ENCODE results near the gene VPS26C.

Gene VPS26C

DNA sequence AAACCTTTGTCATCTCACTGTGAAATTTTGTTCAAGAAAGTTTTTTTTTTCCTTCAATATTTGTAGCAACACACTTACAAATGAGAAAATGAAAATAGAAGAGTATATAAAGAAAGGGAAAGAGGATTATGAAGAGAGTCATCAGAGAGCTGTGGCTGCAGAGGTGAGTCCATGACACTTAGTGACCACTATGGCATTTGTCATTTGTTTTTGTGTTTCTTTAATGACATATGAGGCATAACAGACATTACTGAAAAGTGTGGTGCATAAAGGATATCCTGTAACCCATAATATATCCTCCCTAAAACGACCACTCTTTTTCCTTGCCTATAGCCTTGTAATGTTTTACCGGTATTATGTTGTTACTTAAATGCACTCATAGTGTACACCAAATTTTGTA lies 80.2 kb downstream of the VPS26C start:
- DNase-seq (ENCODE audit: low read depth) = no peak
- H3K4me3 ChIP-seq (ENCODE audit: control insufficient read depth, low read depth, low read length) = no peak overlapping the region
- TF ChIP-seq, protein P1, sequence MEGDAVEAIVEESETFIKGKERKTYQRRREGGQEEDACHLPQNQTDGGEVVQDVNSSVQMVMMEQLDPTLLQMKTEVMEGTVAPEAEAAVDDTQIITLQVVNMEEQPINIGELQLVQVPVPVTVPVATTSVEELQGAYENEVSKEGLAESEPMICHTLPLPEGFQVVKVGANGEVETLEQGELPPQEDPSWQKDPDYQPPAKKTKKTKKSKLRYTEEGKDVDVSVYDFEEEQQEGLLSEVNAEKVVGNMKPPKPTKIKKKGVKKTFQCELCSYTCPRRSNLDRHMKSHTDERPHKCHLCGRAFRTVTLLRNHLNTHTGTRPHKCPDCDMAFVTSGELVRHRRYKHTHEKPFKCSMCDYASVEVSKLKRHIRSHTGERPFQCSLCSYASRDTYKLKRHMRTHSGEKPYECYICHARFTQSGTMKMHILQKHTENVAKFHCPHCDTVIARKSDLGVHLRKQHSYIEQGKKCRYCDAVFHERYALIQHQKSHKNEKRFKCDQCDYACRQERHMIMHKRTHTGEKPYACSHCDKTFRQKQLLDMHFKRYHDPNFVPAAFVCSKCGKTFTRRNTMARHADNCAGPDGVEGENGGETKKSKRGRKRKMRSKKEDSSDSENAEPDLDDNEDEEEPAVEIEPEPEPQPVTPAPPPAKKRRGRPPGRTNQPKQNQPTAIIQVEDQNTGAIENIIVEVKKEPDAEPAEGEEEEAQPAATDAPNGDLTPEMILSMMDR (conservative IDR thresholded peaks at IDR 0.05; ENCODE audit: control insufficient read depth, insufficient read depth, low read depth, low read length) = no peak

DNA sequence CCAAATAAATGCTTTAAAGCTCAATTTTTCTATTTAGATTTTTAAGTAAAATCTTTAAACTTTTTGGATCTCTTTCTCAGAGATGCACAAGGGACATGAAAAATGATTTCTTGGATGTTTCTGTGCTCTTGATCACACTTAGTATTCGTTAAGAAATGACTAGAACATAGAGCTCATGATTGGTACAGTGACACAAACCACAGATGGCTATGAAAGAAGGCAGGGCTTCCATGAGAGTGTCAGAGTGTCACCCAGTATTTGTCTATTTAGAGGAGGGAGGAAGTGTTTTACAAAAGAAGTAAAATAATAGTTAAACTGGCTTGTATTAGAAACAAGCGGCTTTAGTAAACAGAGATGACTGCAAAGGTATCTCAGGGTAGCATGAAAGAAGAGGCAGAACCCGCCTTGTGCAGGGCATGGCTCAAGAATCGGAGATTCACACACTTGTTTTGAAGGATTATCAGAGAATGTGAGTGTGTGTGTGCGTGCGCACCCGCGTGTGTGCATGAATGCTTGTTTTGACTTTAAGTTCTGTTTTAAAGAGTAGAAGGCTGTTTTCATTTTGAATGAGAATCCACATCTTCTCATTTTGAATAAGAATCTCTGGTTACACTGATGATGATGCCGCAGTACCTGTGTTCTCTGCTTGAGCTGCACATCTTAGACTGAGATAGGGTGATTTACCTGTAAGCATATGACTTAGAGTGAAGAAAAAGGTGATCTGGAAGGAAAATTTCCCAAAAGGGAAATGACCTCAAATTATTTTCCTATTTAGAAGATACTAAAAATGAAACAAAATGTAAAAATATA lies 82.1 kb downstream of the VPS26C start:
- TF ChIP-seq, protein P1 (conservative IDR thresholded peaks at IDR 0.05; ENCODE audit: control insufficient read depth, insufficient read depth, low read depth, low read length) = no peak
- no peak for DNase-seq (ENCODE audit: low read depth)
- no peak overlapping the region for H3K4me3 ChIP-seq (ENCODE audit: control insufficient read depth, low read depth, low read length)

GRCh38 chr21:37183749-37184148 lies 83.4 kb downstream of the VPS26C start:
- TF ChIP-seq, protein P1 (conservative IDR thresholded peaks at IDR 0.05; ENCODE audit: control insufficient read depth, insufficient read depth, low read depth, low read length) = no peak
- DNase-seq (ENCODE audit: low read depth) = no peak
- H3K4me3 ChIP-seq (ENCODE audit: control insufficient read depth, low read depth, low read length) = no peak overlapping the region

GRCh38 chr21:37182222-37182621 lies 84.9 kb downstream of the VPS26C start:
- TF ChIP-seq, protein P1 (conservative IDR thresholded peaks at IDR 0.05; ENCODE audit: control insufficient read depth, insufficient read depth, low read depth, low read length) = no peak
- H3K4me3 ChIP-seq (ENCODE audit: control insufficient read depth, low read depth, low read length) = no peak overlapping the region
- no peak for DNase-seq (ENCODE audit: low read depth)

DNA sequence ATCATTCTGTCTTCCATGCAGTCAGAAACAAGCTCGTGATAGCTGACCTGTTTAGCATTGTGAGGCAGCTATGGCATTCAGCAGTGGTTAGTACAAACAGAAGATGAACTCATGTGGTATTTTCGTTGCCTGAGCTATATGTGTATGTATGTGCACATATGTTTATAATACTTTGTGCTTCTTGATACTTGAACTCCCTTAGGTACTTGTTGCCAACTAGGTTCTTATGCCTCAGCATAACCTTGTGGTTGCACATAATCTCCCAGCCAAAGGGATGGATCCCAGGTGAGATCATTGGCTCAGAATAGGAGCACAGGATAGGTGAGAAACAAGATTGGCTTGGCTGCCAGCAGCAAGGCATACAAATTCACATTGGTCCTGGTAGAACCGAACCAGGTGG lies 86.1 kb downstream of the VPS26C start:
- TF ChIP-seq, protein P1 (conservative IDR thresholded peaks at IDR 0.05; ENCODE audit: control insufficient read depth, insufficient read depth, low read depth, low read length) = no peak
- DNase-seq (ENCODE audit: low read depth) = no peak
- no peak overlapping the region for H3K4me3 ChIP-seq (ENCODE audit: control insufficient read depth, low read depth, low read length)

- DNase-seq (ENCODE audit: low read depth) = peak; percentile 22
- TF ChIP-seq, protein P1 (conservative IDR thresholded peaks at IDR 0.05; ENCODE audit: control insufficient read depth, insufficient read depth, low read depth, low read length) = no peak
- no peak overlapping the region for H3K4me3 ChIP-seq (ENCODE audit: control insufficient read depth, low read depth, low read length)
These were observed 90.4 kb downstream of the VPS26C start for GRCh38 chr21:37176716-37177115.
